Keratinocyte (primary cell): ENCODE results near the gene CECR2. TPM values are rescaled to one million over a fixed set of nuclear protein-coding genes. Genes with fewer than 3 reads are reported as not detected.

Experiments used
- DNase-seq: peaks from one replicate; pipeline ENCODE4 v3.0.0-alpha.2; 2011; ENCODE audit warnings: low read depth, missing footprints, low spot score
- FAIRE-seq: peaks from 2 replicates; lab custom pipeline; 2011; peaks lifted over from hg19 to GRCh38; lab: Jason Lieb, UNC
- H2AFZ ChIP-seq: 2 replicates; pipeline ENCODE4 v1.6.0; 2012; ENCODE audit warnings: low read length, control low read depth, inconsistent platforms; ENCODE audit not compliant: control insufficient read depth
- H3K27ac ChIP-seq: 2 replicates; pipeline ENCODE4 v1.5.1; 2011; ENCODE audit warnings: low read length; ENCODE audit not compliant: control insufficient read depth, insufficient read depth
- H3K27me3 ChIP-seq: 3 replicates; pipeline ENCODE4 v1.6.0; 2011; ENCODE audit warnings: low read length; ENCODE audit not compliant: control insufficient read depth, insufficient read depth; ENCODE audit errors: extremely low read depth
- H3K36me3 ChIP-seq, 2 experiments: 2 replicates in 1 of 2; 3 replicates in 1 of 2; pipeline ENCODE4 v1.5.1; 2011; ENCODE audit warnings: low read length in 2 of 2, mild to moderate bottlenecking in 1 of 2; ENCODE audit not compliant: control insufficient read depth in 2 of 2, insufficient read depth in 2 of 2; ENCODE audit errors: extremely low read depth in 1 of 2
- H3K4me1 ChIP-seq: 3 replicates; pipeline ENCODE4 v1.5.1; 2011; ENCODE audit warnings: low read length; ENCODE audit not compliant: control insufficient read depth, insufficient read depth; ENCODE audit errors: extremely low read depth
- H3K4me2 ChIP-seq: 3 replicates; pipeline ENCODE4 v1.6.0; 2011; ENCODE audit warnings: low read depth, low read length; ENCODE audit not compliant: control insufficient read depth, insufficient read depth; ENCODE audit errors: extremely low read depth
- H3K4me3 ChIP-seq, 3 experiments: fragments of 200-600 bp in 1 of 3; sonication (generic) in 1 of 3; 2 replicates in 2 of 3; 3 replicates in 1 of 3; pipeline ENCODE4 v1.5.1; 2011 to 2016; ENCODE audit warnings: low read length in 3 of 3, mild to moderate bottlenecking in 3 of 3, control low read depth in 2 of 3, inconsistent platforms in 1 of 3, low read depth in 1 of 3, mixed read lengths in 1 of 3, mixed run types in 1 of 3, moderate library complexity in 1 of 3; ENCODE audit not compliant: control insufficient read depth in 2 of 3, insufficient read depth in 2 of 3; ENCODE audit errors: extremely low read depth in 1 of 3
- H3K79me2 ChIP-seq: 2 replicates; pipeline ENCODE4 v1.6.0; 2012; ENCODE audit warnings: low read length; ENCODE audit not compliant: control insufficient read depth, insufficient read depth
- H3K9ac ChIP-seq: 3 replicates; pipeline ENCODE4 v1.6.0; 2011; ENCODE audit warnings: low read length; ENCODE audit not compliant: control insufficient read depth, insufficient read depth; ENCODE audit errors: extremely low read depth
- H3K9me1 ChIP-seq: 3 replicates; pipeline ENCODE4 v1.6.0; 2011; ENCODE audit warnings: low read length; ENCODE audit not compliant: control insufficient read depth, insufficient read depth; ENCODE audit errors: extremely low read depth
- H3K9me3 ChIP-seq: 2 replicates; pipeline ENCODE4 v1.5.1; 2012; ENCODE audit warnings: low read depth, low read length; ENCODE audit not compliant: control insufficient read depth
- H4K20me1 ChIP-seq: 3 replicates; pipeline ENCODE4 v1.6.0; 2011; ENCODE audit warnings: low read length; ENCODE audit not compliant: control insufficient read depth, insufficient read depth; ENCODE audit errors: extremely low read depth
- EZH2 ChIP-seq: IDR thresholded peaks from one replicate; pipeline ENCODE4 v1.6.1; 2012; ENCODE audit warnings: inconsistent platforms, mild to moderate bottlenecking, low read length, moderate library complexity
- dilution Hi-C: fragments of 300-500 bp; cut with MboI; formaldehyde crosslinking; loops from one replicate; pipeline ENCODE4 v1.7.0; 2020; ENCODE audit warnings: low sequenced_read_pairs; ENCODE audit not compliant: extremely low pct_ligation_motif_present
- polyA plus RNA-seq, 5 experiments: library from polyadenylated mRNA; depleted of rRNA in 3 of 5; stranded (reverse) in 3 of 5; stranded (forward) in 1 of 5; unstranded in 1 of 5; fragments of >200 nt; gene quantifications; 1 replicate in 1 of 5; 2 replicates in 3 of 5; 3 replicates in 1 of 5; pipeline versions ENCODE4 v1.2.1 to v1.2.3, GENCODE V29; 2011 to 2012; ENCODE audit warnings: missing spikeins in 2 of 5, low read depth in 1 of 5, low replicate concordance in 1 of 5
- TF ChIP-seq, protein P1 (sequence below), 3 experiments: IDR thresholded peaks in 1 of 3; conservative IDR thresholded peaks in 1 of 3; optimal IDR thresholded peaks in 1 of 3; 2 replicates in 2 of 3; 3 replicates in 1 of 3; pipeline versions ENCODE3 to v1.5.1; 2011; ENCODE audit warnings: low read length in 3 of 3, mild to moderate bottlenecking in 3 of 3, moderate library complexity in 2 of 3, control low read depth in 1 of 3, inconsistent platforms in 1 of 3; ENCODE audit not compliant: insufficient read depth in 2 of 3; ENCODE audit errors: extremely low read depth in 1 of 3

The CECR2 gene
- polyA plus RNA-seq, 1 donor (not counting 4 experiments of a cell fraction or from before 2014, with no cell fraction given), result not detected

GRCh38 chr22:17350292-17350691 is 19.0 kb upstream of the CECR2 start:
- Histone ChIP-seq H3K27ac (no peak overlapping the region), H3K4me1 (peaks cover 3% of the 10 kb centered on the region), H3K9ac (no peak overlapping the region), H3K9me1 (no peaks in the 10 kb centered on the region), H3K27me3 (no peaks in the 10 kb centered on the region), H3K4me2 (no peak overlapping the region), H4K20me1 (no peaks in the 10 kb centered on the region), H3K4me3 (no peak overlapping the region), H2AFZ (no peak overlapping the region), H3K36me3 (no peaks in the 10 kb centered on the region), H3K79me2 (no peaks in the 10 kb centered on the region), H3K9me3 (no peaks in the 10 kb centered on the region)
- dilution Hi-C loops, result no loop called here
- DNase-seq (no peak), FAIRE-seq (no peak)
- TF ChIP-seq EZH2, result no peak
- TF ChIP-seq, protein P1, sequence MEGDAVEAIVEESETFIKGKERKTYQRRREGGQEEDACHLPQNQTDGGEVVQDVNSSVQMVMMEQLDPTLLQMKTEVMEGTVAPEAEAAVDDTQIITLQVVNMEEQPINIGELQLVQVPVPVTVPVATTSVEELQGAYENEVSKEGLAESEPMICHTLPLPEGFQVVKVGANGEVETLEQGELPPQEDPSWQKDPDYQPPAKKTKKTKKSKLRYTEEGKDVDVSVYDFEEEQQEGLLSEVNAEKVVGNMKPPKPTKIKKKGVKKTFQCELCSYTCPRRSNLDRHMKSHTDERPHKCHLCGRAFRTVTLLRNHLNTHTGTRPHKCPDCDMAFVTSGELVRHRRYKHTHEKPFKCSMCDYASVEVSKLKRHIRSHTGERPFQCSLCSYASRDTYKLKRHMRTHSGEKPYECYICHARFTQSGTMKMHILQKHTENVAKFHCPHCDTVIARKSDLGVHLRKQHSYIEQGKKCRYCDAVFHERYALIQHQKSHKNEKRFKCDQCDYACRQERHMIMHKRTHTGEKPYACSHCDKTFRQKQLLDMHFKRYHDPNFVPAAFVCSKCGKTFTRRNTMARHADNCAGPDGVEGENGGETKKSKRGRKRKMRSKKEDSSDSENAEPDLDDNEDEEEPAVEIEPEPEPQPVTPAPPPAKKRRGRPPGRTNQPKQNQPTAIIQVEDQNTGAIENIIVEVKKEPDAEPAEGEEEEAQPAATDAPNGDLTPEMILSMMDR (optimal IDR thresholded peaks at IDR 0.05 in 1 of 3, IDR thresholded peaks at IDR 0.05 in 1 of 3, conservative IDR thresholded peaks at IDR 0.05 in 1 of 3; ENCODE audit: extremely low read depth in 1 of 3, insufficient read depth in 2 of 3, low read length in 3 of 3), result no peak

DNA sequence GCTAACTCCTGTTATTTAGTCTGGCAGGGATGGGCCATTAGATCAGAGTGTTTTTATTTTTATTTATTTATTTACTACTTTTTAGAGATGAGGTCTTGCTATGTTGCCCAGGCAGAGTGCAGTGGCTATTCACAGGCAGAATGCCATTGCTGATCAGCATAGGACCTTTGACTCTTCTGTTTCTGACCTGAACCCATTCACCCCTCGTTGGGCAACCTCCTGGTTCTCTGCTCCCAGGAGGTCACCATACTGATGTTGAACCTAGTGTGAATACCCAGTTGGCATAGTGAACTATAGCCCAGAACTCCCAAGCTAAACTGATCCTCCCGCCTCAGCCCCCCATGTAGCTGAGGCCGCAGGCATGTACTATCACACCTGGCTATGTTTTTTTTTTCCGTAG is 16.5 kb upstream of the CECR2 start:
- Histone ChIP-seq H2AFZ (no peak overlapping the region), H3K27me3 (no peaks in the 10 kb centered on the region), H3K79me2 (no peaks in the 10 kb centered on the region), H3K4me2 (no peak overlapping the region), H3K36me3 (no peaks in the 10 kb centered on the region), H3K9ac (no peak overlapping the region), H4K20me1 (no peaks in the 10 kb centered on the region), H3K9me3 (no peaks in the 10 kb centered on the region), H3K4me1 (peaks cover under 1% of the 10 kb centered on the region), H3K27ac (no peak overlapping the region), H3K4me3 (no peak overlapping the region), H3K9me1 (no peaks in the 10 kb centered on the region)
- dilution Hi-C loops, result no loop called here
- TF ChIP-seq EZH2, result no peak
- TF ChIP-seq, protein P1 (optimal IDR thresholded peaks at IDR 0.05 in 1 of 3, IDR thresholded peaks at IDR 0.05 in 1 of 3, conservative IDR thresholded peaks at IDR 0.05 in 1 of 3; ENCODE audit: extremely low read depth in 1 of 3, insufficient read depth in 2 of 3, low read length in 3 of 3), result no peak
- DNase-seq, result no peak
- no peak for FAIRE-seq
